Hematopoietic multipotent progenitor cell treated with erythropoietin and hydrocortisone succinate and interleukin-3 and kit ligand, for 17 days (in vitro differentiated cells): ENCODE data around the gene CAPZA1.

Experiments used
- DNase-seq: peaks from one replicate; pipeline ENCODE4 v3.0.0-alpha.2; 2015; ENCODE audit warnings: low spot score

Gene CAPZA1

GRCh38 chr1:112677501-112677900, 57.9 kb downstream of the CAPZA1 start:
- DNase-seq = no peak

- no peak for DNase-seq
These were observed 59.0 kb downstream of the CAPZA1 start for GRCh38 chr1:112678605-112679004.

GRCh38 chr1:112685913-112686312, 66.3 kb downstream of the CAPZA1 start:
- no peak for DNase-seq

- no peak for DNase-seq
These were observed 66.8 kb downstream of the CAPZA1 start for GRCh38 chr1:112686417-112686816.

- DNase-seq = no peak
These were observed 67.2 kb downstream of the CAPZA1 start for GRCh38 chr1:112686835-112687234.

- no peak for DNase-seq
These were observed 67.7 kb downstream of the CAPZA1 start for GRCh38 chr1:112687361-112687760.

GRCh38 chr1:112687785-112688496, 68.3 kb downstream of the CAPZA1 start:
- no peak for DNase-seq

GRCh38 chr1:112688781-112689193, 69.2 kb downstream of the CAPZA1 start:
- DNase-seq = no peak

GRCh38 chr1:112689196-112689841, 69.7 kb downstream of the CAPZA1 start:
- no peak for DNase-seq

- DNase-seq = no peak
These were observed 70.2 kb downstream of the CAPZA1 start for GRCh38 chr1:112689842-112690237.

GRCh38 chr1:112692681-112693080, 73.0 kb downstream of the CAPZA1 start:
- no peak for DNase-seq

GRCh38 chr1:112693821-112694220, 74.2 kb downstream of the CAPZA1 start:
- no peak for DNase-seq

GRCh38 chr1:112694363-112694929, 74.8 kb downstream of the CAPZA1 start:
- DNase-seq = no peak

- DNase-seq = no peak
These were observed 75.6 kb downstream of the CAPZA1 start for GRCh38 chr1:112695276-112695675.

- DNase-seq = no peak
These were observed 77.1 kb downstream of the CAPZA1 start for GRCh38 chr1:112696578-112697314.

- no peak for DNase-seq
These were observed 78.2 kb downstream of the CAPZA1 start for GRCh38 chr1:112697781-112698201.

GRCh38 chr1:112698366-112699310, 79.0 kb downstream of the CAPZA1 start:
- peak; percentile 75 for DNase-seq

GRCh38 chr1:112699425-112700144, 80.0 kb downstream of the CAPZA1 start:
- no peak for DNase-seq

- DNase-seq = peak; percentile 93
These were observed 80.9 kb downstream of the CAPZA1 start for GRCh38 chr1:112700290-112701226.
